ENCODE data around the gene CFAP57.

GRCh38 chr1:43288785-43289706, 116.9 kb downstream of the CFAP57 start:
- TF ChIP-seq CTCF (IDR thresholded peaks at IDR 0.05) (no peak), BHLHE40 (IDR thresholded peaks at IDR 0.05; ENCODE audit: low read depth, low read length) (no peak), JUNB (IDR thresholded peaks at IDR 0.05) (no peak), CBX2 (IDR thresholded peaks at IDR 0.05; ENCODE audit: borderline replicate concordance, low read depth) (no peak), RAD21 (conservative IDR thresholded peaks at IDR 0.05 in 1 of 2, IDR thresholded peaks at IDR 0.05 in 1 of 2) (no peak), PHF8 (IDR thresholded peaks at IDR 0.05; ENCODE audit: borderline replicate concordance, low read depth) (no peak), MYC (IDR thresholded peaks at IDR 0.05; ENCODE audit: borderline replicate concordance, low read length) (no peak), SREBF2 (IDR thresholded peaks at IDR 0.05) (no peak), RNF2 (IDR thresholded peaks at IDR 0.05; ENCODE audit: borderline replicate concordance, low read depth) (no peak), POLR2AphosphoS2 (conservative IDR thresholded peaks at IDR 0.05; ENCODE audit: low read length) (no peak)
